Liver (tissue), 9 donors: ENCODE results near the gene CADM2. TPM values are rescaled to one million over a fixed set of nuclear protein-coding genes. Genes with fewer than 3 reads are reported as not detected.

Experiments
- DNase-seq: peaks from one replicate; pipeline ENCODE4 v3.0.0-alpha.2; 2017; ENCODE audit warnings: low spot score
- H3K27ac ChIP-seq, 2 donors: one replicate each; pipeline ENCODE4 v1.7.0; 2013; ENCODE audit warnings: inconsistent platforms in 2 of 2, low read length in 2 of 2, control low read depth in 1 of 2, low read depth in 1 of 2, mild to moderate bottlenecking in 1 of 2
- H3K27me3 ChIP-seq, 4 donors: one replicate each; pipeline versions ENCODE4 v1.6.1 to v1.7.0; 2013; ENCODE audit warnings: low read length in 3 of 4, inconsistent platforms in 1 of 4, mild to moderate bottlenecking in 1 of 4, moderate library complexity in 1 of 4; ENCODE audit not compliant: control insufficient read depth in 4 of 4, insufficient read depth in 4 of 4
- H3K36me3 ChIP-seq, 4 donors: one replicate each; pipeline versions ENCODE4 v1.6.1 to v1.7.0; 2013; ENCODE audit warnings: low read length in 3 of 4, mild to moderate bottlenecking in 3 of 4, low read depth in 1 of 4, moderate library complexity in 1 of 4; ENCODE audit not compliant: control insufficient read depth in 4 of 4, insufficient read depth in 3 of 4
- H3K4me1 ChIP-seq, 4 donors: one replicate each; pipeline versions ENCODE4 v1.6.1 to v1.7.0; 2013; ENCODE audit warnings: low read length in 3 of 4, mild to moderate bottlenecking in 3 of 4, moderate library complexity in 1 of 4; ENCODE audit not compliant: control insufficient read depth in 4 of 4, insufficient read depth in 4 of 4
- H3K4me3 ChIP-seq, 3 donors: one replicate each; pipeline versions ENCODE4 v1.6.1 to v1.7.0; 2013; ENCODE audit warnings: low read length in 3 of 3, control low read depth in 1 of 3, low read depth in 1 of 3, mild to moderate bottlenecking in 1 of 3
- H3K9ac ChIP-seq, 2 donors: one replicate each; pipeline ENCODE4 v1.7.0; 2013; ENCODE audit warnings: low read length in 2 of 2, mild to moderate bottlenecking in 2 of 2, moderate library complexity in 2 of 2, control low read depth in 1 of 2, low read depth in 1 of 2
- H3K9me3 ChIP-seq, 4 donors: one replicate each; pipeline versions ENCODE4 v1.6.1 to v1.7.0; 2013; ENCODE audit warnings: low read length in 3 of 4; ENCODE audit not compliant: control insufficient read depth in 4 of 4
- EGR1 ChIP-seq, 2 donors: IDR thresholded peaks; 2 replicates each; pipeline ENCODE4 v1.6.1; 2016 to 2018; ENCODE audit warnings: antibody characterized with exemption in 2 of 2, low read depth in 2 of 2
- FOXA1 ChIP-seq: IDR thresholded peaks from 2 replicates; pipeline ENCODE4 v1.6.1; 2016; ENCODE audit warnings: antibody characterized with exemption
- GABPA ChIP-seq, 2 donors: IDR thresholded peaks in 1 of 2; conservative IDR thresholded peaks in 1 of 2; 2 replicates each; pipeline ENCODE4 v1.6.1; 2016; ENCODE audit warnings: antibody characterized with exemption in 2 of 2, mild to moderate bottlenecking in 1 of 2, moderate library complexity in 1 of 2
- HNF4A ChIP-seq, 2 donors: conservative IDR thresholded peaks; 2 replicates each; pipeline ENCODE4 v1.6.1; 2016; ENCODE audit warnings: antibody characterized with exemption in 2 of 2, mild to moderate bottlenecking in 2 of 2
- HNF4G ChIP-seq: IDR thresholded peaks from 2 replicates; pipeline ENCODE4 v1.6.1; 2016; ENCODE audit warnings: antibody characterized with exemption
- JUND ChIP-seq, 2 donors: IDR thresholded peaks; 2 replicates each; pipeline ENCODE4 v1.6.1; 2016; ENCODE audit warnings: antibody characterized with exemption in 2 of 2
- MAX ChIP-seq: IDR thresholded peaks from 2 replicates; pipeline ENCODE4 v1.6.1; 2016; ENCODE audit warnings: antibody characterized with exemption
- NR2F2 ChIP-seq: IDR thresholded peaks from 2 replicates; pipeline ENCODE4 v1.6.1; 2016; ENCODE audit warnings: antibody characterized with exemption
- RXRA ChIP-seq, 2 donors: IDR thresholded peaks; 2 replicates each; pipeline ENCODE4 v1.6.1; 2017 to 2018; ENCODE audit warnings: antibody characterized with exemption in 2 of 2, mild to moderate bottlenecking in 1 of 2
- SP1 ChIP-seq: IDR thresholded peaks from 2 replicates; pipeline ENCODE4 v1.6.1; 2018; ENCODE audit warnings: antibody characterized with exemption, mild to moderate bottlenecking
- TAF1 ChIP-seq: conservative IDR thresholded peaks from 2 replicates; pipeline ENCODE4 v1.6.1; 2016; ENCODE audit warnings: antibody characterized with exemption, mild to moderate bottlenecking
- YY1 ChIP-seq: IDR thresholded peaks from 2 replicates; pipeline ENCODE4 v1.6.1; 2016; ENCODE audit warnings: antibody characterized with exemption, mild to moderate bottlenecking
- WGBS: extraction: QIAGEN DNeasy Blood & Tissue Kit; methylation state at CpG from one replicate; pipeline ENCODE4 v1.1.7; 2013; 5-methylcytosine and 5-hydroxymethylcytosine counted together
- polyA plus RNA-seq, 2 donors: library from polyadenylated mRNA; stranded (reverse) in 1 of 2; unstranded in 1 of 2; fragments of 200-250 nt in 1 of 2; fragments of >200 nt in 1 of 2; fragmentation: Nextera tagmentation in 1 of 2; extraction: Ambion mirVana in 1 of 2; gene quantifications; one replicate each; pipeline versions ENCODE4 v1.2.1 to v1.2.3, GENCODE V29; 2013 to 2015
- total RNA-seq, 2 donors: library from RNA; depleted of rRNA; stranded (reverse); fragments of >200 nt; gene quantifications; one replicate each; pipeline ENCODE4 v1.2.3, GENCODE V29; 2014
- TF ChIP-seq, protein P1 (sequence below): IDR thresholded peaks from 2 replicates; pipeline ENCODE4 v1.6.1; 2016; ENCODE audit warnings: antibody characterized with exemption, mild to moderate bottlenecking
- TF ChIP-seq, protein P2 (sequence below): IDR thresholded peaks from 2 replicates; pipeline ENCODE4 v1.6.1; 2016; ENCODE audit warnings: antibody characterized with exemption
- TF ChIP-seq, protein P3 (sequence below): fragments of 150-350 bp; IDR thresholded peaks from 2 replicates; pipeline ENCODE4 v1.5.1; 2017; ENCODE audit warnings: improper control_type of control experiment, low read depth, low read length; ENCODE audit not compliant: missing input control
- TF ChIP-seq, protein P4 (sequence below): IDR thresholded peaks from 2 replicates; pipeline ENCODE4 v1.6.1; 2016; ENCODE audit warnings: antibody characterized with exemption
- donor health status: healthy.
- donor health status: healthy.
- donor health status: healthy.
- donor health status: healthy.
- donor health status: healthy.

Gene CADM2
- total and polyA plus RNA-seq, 4 donors: 0.35 to 0.92 (median 0.51) TPM

GRCh38 chr3:85508659-85509058 is 549.9 kb downstream of the CADM2 start (continued):
- TF ChIP-seq, protein P1, sequence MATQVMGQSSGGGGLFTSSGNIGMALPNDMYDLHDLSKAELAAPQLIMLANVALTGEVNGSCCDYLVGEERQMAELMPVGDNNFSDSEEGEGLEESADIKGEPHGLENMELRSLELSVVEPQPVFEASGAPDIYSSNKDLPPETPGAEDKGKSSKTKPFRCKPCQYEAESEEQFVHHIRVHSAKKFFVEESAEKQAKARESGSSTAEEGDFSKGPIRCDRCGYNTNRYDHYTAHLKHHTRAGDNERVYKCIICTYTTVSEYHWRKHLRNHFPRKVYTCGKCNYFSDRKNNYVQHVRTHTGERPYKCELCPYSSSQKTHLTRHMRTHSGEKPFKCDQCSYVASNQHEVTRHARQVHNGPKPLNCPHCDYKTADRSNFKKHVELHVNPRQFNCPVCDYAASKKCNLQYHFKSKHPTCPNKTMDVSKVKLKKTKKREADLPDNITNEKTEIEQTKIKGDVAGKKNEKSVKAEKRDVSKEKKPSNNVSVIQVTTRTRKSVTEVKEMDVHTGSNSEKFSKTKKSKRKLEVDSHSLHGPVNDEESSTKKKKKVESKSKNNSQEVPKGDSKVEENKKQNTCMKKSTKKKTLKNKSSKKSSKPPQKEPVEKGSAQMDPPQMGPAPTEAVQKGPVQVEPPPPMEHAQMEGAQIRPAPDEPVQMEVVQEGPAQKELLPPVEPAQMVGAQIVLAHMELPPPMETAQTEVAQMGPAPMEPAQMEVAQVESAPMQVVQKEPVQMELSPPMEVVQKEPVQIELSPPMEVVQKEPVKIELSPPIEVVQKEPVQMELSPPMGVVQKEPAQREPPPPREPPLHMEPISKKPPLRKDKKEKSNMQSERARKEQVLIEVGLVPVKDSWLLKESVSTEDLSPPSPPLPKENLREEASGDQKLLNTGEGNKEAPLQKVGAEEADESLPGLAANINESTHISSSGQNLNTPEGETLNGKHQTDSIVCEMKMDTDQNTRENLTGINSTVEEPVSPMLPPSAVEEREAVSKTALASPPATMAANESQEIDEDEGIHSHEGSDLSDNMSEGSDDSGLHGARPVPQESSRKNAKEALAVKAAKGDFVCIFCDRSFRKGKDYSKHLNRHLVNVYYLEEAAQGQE: no peak
- TF ChIP-seq SP1: no peak
- no peak for TF ChIP-seq NR2F2

- H3K4me3 ChIP-seq: no peak overlapping the region
- no peaks in the 10 kb centered on the region for H3K4me1 ChIP-seq
- no peaks in the 10 kb centered on the region for H3K36me3 ChIP-seq
- DNase-seq: no peak
- no peak overlapping the region for H3K9ac ChIP-seq
- TF ChIP-seq HNF4G: no peak
- no peak for TF ChIP-seq SP1
- TF ChIP-seq GABPA (IDR thresholded peaks at IDR 0.05 in 1 of 2, conservative IDR thresholded peaks at IDR 0.05 in 1 of 2): no peak
- TF ChIP-seq YY1: no peak
- TF ChIP-seq HNF4A (conservative IDR thresholded peaks at IDR 0.05): no peak
- H3K27me3 ChIP-seq: no peaks in the 10 kb centered on the region
- H3K9me3 ChIP-seq: no peaks in the 10 kb centered on the region
- no peak overlapping the region for H3K27ac ChIP-seq
Measured at GRCh38 chr3:85516146-85516545, 557.4 kb downstream of the CADM2 start.

- no peak for DNase-seq
- H3K9ac ChIP-seq: no peak overlapping the region
- H3K4me3 ChIP-seq: no peak overlapping the region
- no peaks in the 10 kb centered on the region for H3K4me1 ChIP-seq
- H3K27me3 ChIP-seq: no peaks in the 10 kb centered on the region
- no peaks in the 10 kb centered on the region for H3K36me3 ChIP-seq
- 81% methylated on average over 1 of the region's 1 CpG for WGBS
- no peak overlapping the region for H3K27ac ChIP-seq
- H3K9me3 ChIP-seq: no peaks in the 10 kb centered on the region
- no peak for TF ChIP-seq SP1
- no peak for TF ChIP-seq YY1
- TF ChIP-seq FOXA1: no peak
- TF ChIP-seq GABPA (IDR thresholded peaks at IDR 0.05 in 1 of 2, conservative IDR thresholded peaks at IDR 0.05 in 1 of 2): no peak
- no peak for TF ChIP-seq EGR1 (IDR thresholded peaks at IDR 0.05; ENCODE audit: low read depth in 2 of 2)
- TF ChIP-seq, protein P2, sequence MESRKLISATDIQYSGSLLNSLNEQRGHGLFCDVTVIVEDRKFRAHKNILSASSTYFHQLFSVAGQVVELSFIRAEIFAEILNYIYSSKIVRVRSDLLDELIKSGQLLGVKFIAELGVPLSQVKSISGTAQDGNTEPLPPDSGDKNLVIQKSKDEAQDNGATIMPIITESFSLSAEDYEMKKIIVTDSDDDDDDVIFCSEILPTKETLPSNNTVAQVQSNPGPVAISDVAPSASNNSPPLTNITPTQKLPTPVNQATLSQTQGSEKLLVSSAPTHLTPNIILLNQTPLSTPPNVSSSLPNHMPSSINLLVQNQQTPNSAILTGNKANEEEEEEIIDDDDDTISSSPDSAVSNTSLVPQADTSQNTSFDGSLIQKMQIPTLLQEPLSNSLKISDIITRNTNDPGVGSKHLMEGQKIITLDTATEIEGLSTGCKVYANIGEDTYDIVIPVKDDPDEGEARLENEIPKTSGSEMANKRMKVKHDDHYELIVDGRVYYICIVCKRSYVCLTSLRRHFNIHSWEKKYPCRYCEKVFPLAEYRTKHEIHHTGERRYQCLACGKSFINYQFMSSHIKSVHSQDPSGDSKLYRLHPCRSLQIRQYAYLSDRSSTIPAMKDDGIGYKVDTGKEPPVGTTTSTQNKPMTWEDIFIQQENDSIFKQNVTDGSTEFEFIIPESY: no peak
- TF ChIP-seq, protein P3, sequence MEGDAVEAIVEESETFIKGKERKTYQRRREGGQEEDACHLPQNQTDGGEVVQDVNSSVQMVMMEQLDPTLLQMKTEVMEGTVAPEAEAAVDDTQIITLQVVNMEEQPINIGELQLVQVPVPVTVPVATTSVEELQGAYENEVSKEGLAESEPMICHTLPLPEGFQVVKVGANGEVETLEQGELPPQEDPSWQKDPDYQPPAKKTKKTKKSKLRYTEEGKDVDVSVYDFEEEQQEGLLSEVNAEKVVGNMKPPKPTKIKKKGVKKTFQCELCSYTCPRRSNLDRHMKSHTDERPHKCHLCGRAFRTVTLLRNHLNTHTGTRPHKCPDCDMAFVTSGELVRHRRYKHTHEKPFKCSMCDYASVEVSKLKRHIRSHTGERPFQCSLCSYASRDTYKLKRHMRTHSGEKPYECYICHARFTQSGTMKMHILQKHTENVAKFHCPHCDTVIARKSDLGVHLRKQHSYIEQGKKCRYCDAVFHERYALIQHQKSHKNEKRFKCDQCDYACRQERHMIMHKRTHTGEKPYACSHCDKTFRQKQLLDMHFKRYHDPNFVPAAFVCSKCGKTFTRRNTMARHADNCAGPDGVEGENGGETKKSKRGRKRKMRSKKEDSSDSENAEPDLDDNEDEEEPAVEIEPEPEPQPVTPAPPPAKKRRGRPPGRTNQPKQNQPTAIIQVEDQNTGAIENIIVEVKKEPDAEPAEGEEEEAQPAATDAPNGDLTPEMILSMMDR: no peak
- TF ChIP-seq MAX: no peak
- TF ChIP-seq, protein P1: no peak
- no peak for TF ChIP-seq NR2F2
- TF ChIP-seq, protein P4, sequence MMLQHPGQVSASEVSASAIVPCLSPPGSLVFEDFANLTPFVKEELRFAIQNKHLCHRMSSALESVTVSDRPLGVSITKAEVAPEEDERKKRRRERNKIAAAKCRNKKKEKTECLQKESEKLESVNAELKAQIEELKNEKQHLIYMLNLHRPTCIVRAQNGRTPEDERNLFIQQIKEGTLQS: no peak
- TF ChIP-seq RXRA (IDR thresholded peaks at IDR 0.05): no peak
- TF ChIP-seq HNF4G: no peak
- no peak for TF ChIP-seq JUND (IDR thresholded peaks at IDR 0.05)
- no peak for TF ChIP-seq TAF1
Measured at GRCh38 chr3:85524104-85524503, 565.3 kb downstream of the CADM2 start.
